SK-N-SH treated with all-trans-retinoic acid at 6 μM for 48 hours (cell line): ENCODE measurements around the gene PPP6R2.

Experiments used
- ATAC-seq: fragments of 200-7000 bp; cut with Tn5 transposase; 3 replicates; pipeline ENCODE4 v1.9.1; 2020; ENCODE audit warnings: mild to moderate bottlenecking, moderate library complexity
- ARNTL ChIP-seq: fragments of 450-650 bp; formaldehyde crosslinking; IDR thresholded peaks from 2 replicates; pipeline ENCODE4 v1.5.0; 2020; ENCODE audit warnings: low read depth, mild to moderate bottlenecking, moderate library complexity, borderline replicate concordance
- BACH2 ChIP-seq: fragments of 250-450 bp; sonication (Bioruptor Pico); IDR thresholded peaks from 2 replicates; pipeline ENCODE4 v1.9.0; 2021; ENCODE audit warnings: mild to moderate bottlenecking, borderline replicate concordance
- CSDC2 ChIP-seq: fragments of 250-450 bp; sonication (Bioruptor Pico); IDR thresholded peaks from 2 replicates; pipeline ENCODE4 v1.5.0; 2020; ENCODE audit warnings: mild to moderate bottlenecking, moderate library complexity
- ESRRG ChIP-seq: fragments of 250-450 bp; sonication (Bioruptor Pico); IDR thresholded peaks from 2 replicates; pipeline ENCODE4 v1.6.1; 2021; ENCODE audit warnings: mild to moderate bottlenecking
- GLIS3 ChIP-seq: fragments of 250-450 bp; sonication (Bioruptor Pico); IDR thresholded peaks from 2 replicates; pipeline ENCODE4 v1.5.0; 2020; ENCODE audit warnings: mild to moderate bottlenecking, moderate library complexity
- ISL1 ChIP-seq: fragments of 250-450 bp; sonication (Bioruptor Pico); IDR thresholded peaks from 2 replicates; pipeline ENCODE4 v2.1.2; 2022; ENCODE audit warnings: mild to moderate bottlenecking, moderate library complexity
- OSR1 ChIP-seq: fragments of 250-450 bp; sonication (Bioruptor Pico); IDR thresholded peaks from 2 replicates; pipeline ENCODE4 v1.8.0; 2022; ENCODE audit warnings: moderate library complexity, mild to moderate bottlenecking, inconsistent platforms
- PATZ1 ChIP-seq: fragments of 250-450 bp; sonication (Bioruptor Pico); IDR thresholded peaks from 2 replicates; pipeline ENCODE4 v1.8.0; 2020; ENCODE audit warnings: mild to moderate bottlenecking, moderate library complexity, borderline replicate concordance
- PPARA ChIP-seq: fragments of 250-450 bp; sonication (Bioruptor Pico); IDR thresholded peaks from 2 replicates; pipeline ENCODE4 v1.5.0; 2020; ENCODE audit warnings: mild to moderate bottlenecking, borderline replicate concordance
- SNAI2 ChIP-seq: fragments of 250-450 bp; sonication (Bioruptor Pico); IDR thresholded peaks from 2 replicates; pipeline ENCODE4 v1.5.0; 2020; ENCODE audit warnings: mild to moderate bottlenecking, moderate library complexity
- TCF4 ChIP-seq: fragments of 250-450 bp; sonication (Bioruptor Pico); IDR thresholded peaks from 2 replicates; pipeline ENCODE4 v1.8.0; 2021; ENCODE audit warnings: mild to moderate bottlenecking, moderate library complexity, borderline replicate concordance
- TOX ChIP-seq: fragments of 250-450 bp; sonication (Bioruptor Pico); IDR thresholded peaks from 2 replicates; pipeline ENCODE4 v1.8.0; 2021; ENCODE audit warnings: mild to moderate bottlenecking, moderate library complexity, borderline replicate concordance
- TSHZ2 ChIP-seq: fragments of 250-450 bp; sonication (Bioruptor Pico); IDR thresholded peaks from 2 replicates; pipeline ENCODE4 v1.5.0; 2020; ENCODE audit warnings: mild to moderate bottlenecking, moderate library complexity
- ZFP30 ChIP-seq: fragments of 450-650 bp; formaldehyde crosslinking; IDR thresholded peaks from 2 replicates; pipeline ENCODE4 v1.5.0; 2022; ENCODE audit warnings: mild to moderate bottlenecking, moderate library complexity
- ZNF70 ChIP-seq: fragments of 450-650 bp; formaldehyde crosslinking; IDR thresholded peaks from 2 replicates; pipeline ENCODE4 v1.5.0; 2020; ENCODE audit warnings: mild to moderate bottlenecking, moderate library complexity
- TF ChIP-seq, protein P1 (sequence below): fragments of 250-450 bp; sonication (Bioruptor Pico); IDR thresholded peaks from 2 replicates; pipeline ENCODE4 v1.5.1; 2020; ENCODE audit warnings: low read depth, mild to moderate bottlenecking, moderate library complexity
- TF ChIP-seq, protein P2 (sequence below): fragments of 250-450 bp; sonication (Bioruptor Pico); IDR thresholded peaks from 2 replicates; pipeline ENCODE4 v1.5.1; 2021; ENCODE audit warnings: mild to moderate bottlenecking, moderate library complexity

Gene PPP6R2, protein sequence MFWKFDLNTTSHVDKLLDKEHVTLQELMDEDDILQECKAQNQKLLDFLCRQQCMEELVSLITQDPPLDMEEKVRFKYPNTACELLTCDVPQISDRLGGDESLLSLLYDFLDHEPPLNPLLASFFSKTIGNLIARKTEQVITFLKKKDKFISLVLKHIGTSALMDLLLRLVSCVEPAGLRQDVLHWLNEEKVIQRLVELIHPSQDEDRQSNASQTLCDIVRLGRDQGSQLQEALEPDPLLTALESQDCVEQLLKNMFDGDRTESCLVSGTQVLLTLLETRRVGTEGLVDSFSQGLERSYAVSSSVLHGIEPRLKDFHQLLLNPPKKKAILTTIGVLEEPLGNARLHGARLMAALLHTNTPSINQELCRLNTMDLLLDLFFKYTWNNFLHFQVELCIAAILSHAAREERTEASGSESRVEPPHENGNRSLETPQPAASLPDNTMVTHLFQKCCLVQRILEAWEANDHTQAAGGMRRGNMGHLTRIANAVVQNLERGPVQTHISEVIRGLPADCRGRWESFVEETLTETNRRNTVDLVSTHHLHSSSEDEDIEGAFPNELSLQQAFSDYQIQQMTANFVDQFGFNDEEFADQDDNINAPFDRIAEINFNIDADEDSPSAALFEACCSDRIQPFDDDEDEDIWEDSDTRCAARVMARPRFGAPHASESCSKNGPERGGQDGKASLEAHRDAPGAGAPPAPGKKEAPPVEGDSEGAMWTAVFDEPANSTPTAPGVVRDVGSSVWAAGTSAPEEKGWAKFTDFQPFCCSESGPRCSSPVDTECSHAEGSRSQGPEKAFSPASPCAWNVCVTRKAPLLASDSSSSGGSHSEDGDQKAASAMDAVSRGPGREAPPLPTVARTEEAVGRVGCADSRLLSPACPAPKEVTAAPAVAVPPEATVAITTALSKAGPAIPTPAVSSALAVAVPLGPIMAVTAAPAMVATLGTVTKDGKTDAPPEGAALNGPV

DNA sequence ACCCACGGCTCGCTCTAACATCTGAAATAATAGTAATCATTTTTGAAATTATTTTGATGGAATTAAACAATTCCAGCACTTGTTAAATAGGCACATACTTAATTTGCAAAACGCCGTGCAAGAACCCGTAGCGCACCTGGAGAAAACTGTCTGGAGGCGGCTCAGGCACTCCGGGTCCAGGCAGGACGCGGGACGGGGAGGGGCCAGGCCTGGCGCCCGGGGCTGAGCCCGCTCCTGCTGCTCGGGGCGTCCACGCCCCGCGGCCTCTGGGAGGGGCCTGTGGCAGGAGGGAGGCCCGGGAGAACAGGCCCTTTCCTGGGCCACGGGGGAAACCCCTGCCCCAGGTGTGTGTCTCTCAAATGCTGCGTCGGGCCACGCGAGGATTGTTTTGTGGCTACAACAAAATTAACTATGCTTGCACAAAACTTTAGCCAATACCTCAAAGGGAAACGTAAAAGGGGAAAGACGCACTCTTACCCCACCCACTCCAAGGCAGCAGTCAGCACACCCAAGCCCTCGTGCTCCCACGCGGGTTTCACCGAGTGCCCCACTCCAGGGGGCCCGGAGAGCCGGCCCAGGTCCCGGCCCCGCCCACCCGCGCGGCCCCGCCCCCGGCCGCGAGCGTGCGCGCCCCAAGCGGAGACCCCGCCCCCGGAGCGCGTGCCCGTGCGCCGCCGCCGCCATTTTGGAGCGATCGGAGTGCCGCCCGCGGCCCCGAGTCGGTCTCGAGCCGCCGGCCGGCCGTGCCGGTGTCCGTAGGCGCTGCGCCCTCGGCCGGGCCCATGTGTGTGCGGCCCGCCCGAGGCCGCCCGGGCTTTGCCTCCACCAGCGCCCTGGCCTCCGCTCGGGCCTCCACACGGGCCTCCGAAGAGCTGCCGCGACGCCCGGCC, at the start of gene PPP6R2:
TSS of gene PPP6R2 (plus strand) at position 677 of the 890 bp plus-strand sequence. CDS start 50,582 bp downstream, outside the sequence.
- peak; percentile 95 for ATAC-seq
- TF ChIP-seq ISL1 (CRISPR knock-in tag): no peak

- peak; percentile 92 for ATAC-seq
- TF ChIP-seq ARNTL (CRISPR knock-in tag) (no peak), PATZ1 (CRISPR knock-in tag) (peak; percentile 89; the same call in 1 of the 2 replicates)
- TF ChIP-seq, all 23 proteins: peak for 1
Measured at GRCh38 chr22:50293441-50294318, 49.4 kb upstream of the PPP6R2 start.

DNA sequence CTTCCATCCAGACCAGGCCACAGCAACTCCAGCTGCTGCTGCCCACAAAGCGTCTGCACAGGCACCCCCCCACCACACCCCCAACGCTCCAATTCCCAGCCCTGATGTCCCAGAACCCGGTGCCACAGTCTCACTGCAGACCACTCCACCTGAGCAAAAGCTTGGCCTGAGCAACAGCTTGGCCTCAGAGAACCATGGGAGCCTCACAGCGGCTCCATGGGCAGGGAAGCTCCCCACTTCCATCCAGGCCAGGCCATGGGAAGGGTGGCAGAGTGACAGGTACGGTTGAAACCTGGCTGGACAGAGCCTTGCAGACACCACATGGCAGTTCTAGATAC, 48.8 kb upstream of the PPP6R2 start:
- ATAC-seq: peak; percentile 5; the same call in 2 of the 3 replicates
- TF ChIP-seq PPARA (CRISPR knock-in tag) (no peak), GLIS3 (no peak), SNAI2 (CRISPR knock-in tag) (no peak), ZFP30 (CRISPR knock-in tag) (no peak)

DNA sequence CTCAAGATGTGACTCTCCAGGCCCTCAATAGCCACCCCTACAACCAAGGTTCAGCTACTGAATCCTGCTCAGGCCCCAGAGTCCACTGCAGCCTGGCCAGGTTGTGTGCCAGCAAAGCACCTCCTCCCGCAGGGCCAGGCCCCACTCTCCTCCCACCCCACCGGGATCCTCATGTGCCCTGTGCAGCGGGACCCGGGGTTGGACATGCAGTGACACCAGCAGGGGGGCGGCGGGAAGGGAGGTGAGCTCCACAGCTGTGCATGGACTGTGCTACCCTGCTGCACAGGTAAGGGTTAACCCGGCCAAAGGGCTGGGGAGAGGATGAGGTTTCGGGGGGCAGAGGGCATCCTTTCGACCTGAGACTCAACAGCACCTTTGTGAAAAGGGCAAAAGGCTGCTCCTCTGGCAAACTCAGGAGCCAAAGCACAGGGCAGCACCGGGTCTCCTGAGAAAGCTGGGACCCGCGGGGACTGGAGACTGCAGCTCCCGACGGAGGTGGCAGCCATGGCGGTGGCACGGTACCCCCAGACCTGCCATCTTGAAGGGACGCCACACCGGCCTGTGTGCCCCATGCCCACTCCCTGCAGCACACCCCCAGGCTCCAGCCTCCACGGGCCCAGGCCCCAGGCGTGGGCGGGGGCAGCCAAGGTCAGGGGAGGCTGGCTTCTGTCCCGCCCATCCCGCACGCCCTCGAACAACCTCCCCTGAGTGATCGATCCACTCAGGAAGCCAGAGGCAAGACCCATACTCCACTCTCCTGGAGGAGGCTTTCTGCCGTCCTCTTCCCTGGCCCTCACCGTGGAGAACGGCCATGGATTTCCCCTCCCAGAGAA, 46.3 kb upstream of the PPP6R2 start:
- ATAC-seq: no peak

More for the DNA sequence above, 46.3 kb upstream of the PPP6R2 start:
- TF ChIP-seq, protein P1, sequence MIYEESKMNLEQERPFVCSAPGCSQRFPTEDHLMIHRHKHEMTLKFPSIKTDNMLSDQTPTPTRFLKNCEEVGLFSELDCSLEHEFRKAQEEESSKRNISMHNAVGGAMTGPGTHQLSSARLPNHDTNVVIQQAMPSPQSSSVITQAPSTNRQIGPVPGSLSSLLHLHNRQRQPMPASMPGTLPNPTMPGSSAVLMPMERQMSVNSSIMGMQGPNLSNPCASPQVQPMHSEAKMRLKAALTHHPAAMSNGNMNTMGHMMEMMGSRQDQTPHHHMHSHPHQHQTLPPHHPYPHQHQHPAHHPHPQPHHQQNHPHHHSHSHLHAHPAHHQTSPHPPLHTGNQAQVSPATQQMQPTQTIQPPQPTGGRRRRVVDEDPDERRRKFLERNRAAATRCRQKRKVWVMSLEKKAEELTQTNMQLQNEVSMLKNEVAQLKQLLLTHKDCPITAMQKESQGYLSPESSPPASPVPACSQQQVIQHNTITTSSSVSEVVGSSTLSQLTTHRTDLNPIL (CRISPR knock-in tag): no peak
- TF ChIP-seq ESRRG (no peak), CSDC2 (CRISPR knock-in tag) (no peak), TCF4 (CRISPR knock-in tag) (no peak), PPARA (CRISPR knock-in tag) (no peak), ZFP30 (CRISPR knock-in tag) (no peak), OSR1 (CRISPR knock-in tag) (no peak), ZNF70 (no peak), TOX (CRISPR knock-in tag) (no peak), TSHZ2 (CRISPR knock-in tag) (no peak), PATZ1 (CRISPR knock-in tag) (no peak), ISL1 (CRISPR knock-in tag) (no peak), BACH2 (CRISPR knock-in tag) (no peak)
- TF ChIP-seq, protein P2, sequence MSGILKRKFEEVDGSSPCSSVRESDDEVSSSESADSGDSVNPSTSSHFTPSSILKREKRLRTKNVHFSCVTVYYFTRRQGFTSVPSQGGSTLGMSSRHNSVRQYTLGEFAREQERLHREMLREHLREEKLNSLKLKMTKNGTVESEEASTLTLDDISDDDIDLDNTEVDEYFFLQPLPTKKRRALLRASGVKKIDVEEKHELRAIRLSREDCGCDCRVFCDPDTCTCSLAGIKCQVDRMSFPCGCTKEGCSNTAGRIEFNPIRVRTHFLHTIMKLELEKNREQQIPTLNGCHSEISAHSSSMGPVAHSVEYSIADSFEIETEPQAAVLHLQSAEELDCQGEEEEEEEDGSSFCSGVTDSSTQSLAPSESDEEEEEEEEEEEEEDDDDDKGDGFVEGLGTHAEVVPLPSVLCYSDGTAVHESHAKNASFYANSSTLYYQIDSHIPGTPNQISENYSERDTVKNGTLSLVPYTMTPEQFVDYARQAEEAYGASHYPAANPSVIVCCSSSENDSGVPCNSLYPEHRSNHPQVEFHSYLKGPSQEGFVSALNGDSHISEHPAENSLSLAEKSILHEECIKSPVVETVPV: no peak
